Activated naive CD4-positive, alpha-beta T cell treated with anti-CD3 and anti-CD28 coated beads, Interleukin-2, amount 50 U/mL, for 72 hours (primary cell): ENCODE data around the gene FAM114A1. TPM values are rescaled to one million over a fixed set of nuclear protein-coding genes. Genes with fewer than 3 reads are reported as not detected.

Source experiments
- ATAC-seq, 2 donors: fragments of 150-1000 bp; cut with Tn5 transposase; 2 replicates each; pipeline ENCODE4 v1.10.0; 2021; ENCODE audit warnings: mild to moderate bottlenecking in 2 of 2, moderate library complexity in 2 of 2
- DNase-seq, 2 donors: peaks; one replicate each; pipeline ENCODE4 v3.0.0; 2021 to 2022; ENCODE audit warnings: low spot score in 2 of 2
- H3K27ac Mint-ChIP-seq, 2 donors: one replicate each; pipeline ENCODE4 v1.8.0; 2022; ENCODE audit warnings: mild to moderate bottlenecking in 2 of 2, mixed read lengths in 2 of 2
- H3K36me3 Mint-ChIP-seq, 2 donors: one replicate each; pipeline ENCODE4 v1.8.0; 2022; ENCODE audit warnings: mixed read lengths in 2 of 2
- H3K9me3 Mint-ChIP-seq, 2 donors: one replicate each; pipeline ENCODE4 v1.8.0; 2022; ENCODE audit warnings: mixed read lengths in 2 of 2
- total RNA-seq, 2 donors: library from RNA; stranded (reverse); gene quantifications; one replicate each; pipeline ENCODE4 v1.2.3, GENCODE V29; 2022

Gene FAM114A1
- total RNA-seq: 1 to 10 TPM in 1 of 2 donors, under 1 TPM in 1; 0.41 to 1.4 TPM

DNA sequence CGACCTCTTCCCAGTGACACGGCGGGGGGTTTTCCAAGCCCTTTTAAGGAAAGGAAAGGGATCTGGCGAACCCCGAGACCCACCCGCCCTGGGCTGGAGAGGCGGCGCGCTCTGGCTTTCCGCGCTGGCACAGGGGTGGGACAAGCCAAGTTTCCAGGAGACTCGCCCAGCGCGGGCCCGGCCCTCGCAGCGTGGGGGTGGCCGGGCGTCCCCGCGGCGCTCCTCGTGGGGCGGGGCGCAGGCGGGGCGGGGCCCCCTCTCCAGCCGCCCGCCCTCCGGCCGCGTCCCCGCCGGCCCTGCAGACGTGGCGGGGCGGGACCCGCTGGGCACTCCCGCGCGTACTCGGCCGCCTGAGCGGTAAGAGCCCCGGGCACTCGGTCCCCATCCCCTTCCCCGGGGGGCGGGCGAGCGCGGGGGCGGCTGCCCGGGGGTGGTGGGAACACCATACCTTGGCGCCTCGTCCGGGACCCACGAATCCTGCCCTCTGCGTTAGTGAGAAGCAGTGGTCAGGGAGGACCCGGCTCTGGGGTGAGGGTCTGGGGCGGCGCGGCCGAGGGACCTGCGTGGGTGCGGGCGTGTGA is at the start of gene FAM114A1:
Gene FAM114A1, plus strand, starts transcription at position 329 of the 581 bp plus-strand sequence. CDS start 10,273 bp downstream, outside the sequence.
- DNase-seq (peak in 1 of 2 donors; percentile 40), ATAC-seq (peak; percentile 87 to 90)
- H3K36me3 Mint-ChIP-seq: no peaks in the 10 kb centered on the region
- no peak within 1 kb of the TSS for H3K27ac Mint-ChIP-seq
- no peaks in the 10 kb centered on the region for H3K9me3 Mint-ChIP-seq

GRCh38 chr4:38818441-38818976 is 49.1 kb upstream of the FAM114A1 start:
- DNase-seq: no peak
- Mint-ChIP-seq H3K9me3 (peaks cover 8 to 30% of the 10 kb centered on the region in 2 donors), H3K36me3 (peaks cover 17 to 18% of the 10 kb centered on the region in 2 donors), H3K27ac (no peak overlapping the region)
- ATAC-seq: no peak

DNA sequence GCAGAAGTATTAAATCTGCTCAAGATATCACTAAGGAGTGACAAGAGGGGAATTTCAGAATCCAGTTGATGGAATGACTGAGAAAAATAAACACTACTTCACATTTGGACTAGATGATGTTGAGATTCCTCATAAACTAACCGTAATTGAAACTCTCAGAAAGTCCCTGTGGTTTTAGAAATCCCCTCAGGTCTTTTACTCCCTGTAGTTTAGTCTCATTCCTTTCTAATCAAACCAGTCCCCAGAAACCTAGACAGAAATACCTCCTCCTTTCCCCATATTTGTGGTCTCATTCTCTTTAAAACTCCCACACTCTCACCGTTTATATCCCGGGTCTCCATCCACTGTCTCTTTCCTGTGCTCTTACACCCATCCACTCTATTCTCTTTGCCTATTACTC is 48.0 kb upstream of the FAM114A1 start:
- Mint-ChIP-seq H3K27ac (peak overlapping the region in 1 of 2 donors; percentile 30), H3K9me3 (peaks cover 10 to 29% of the 10 kb centered on the region in 2 donors), H3K36me3 (peaks cover 16 to 26% of the 10 kb centered on the region in 2 donors)
- ATAC-seq: peak; percentile 66 to 80
- DNase-seq: no peak

- ATAC-seq: no peak
- peaks cover 10 to 25% of the 10 kb centered on the region in 2 donors for H3K9me3 Mint-ChIP-seq
- DNase-seq: no peak
- H3K27ac Mint-ChIP-seq: peak overlapping the region in 1 of 2 donors; percentile 30
- H3K36me3 Mint-ChIP-seq: peaks cover 13 to 22% of the 10 kb centered on the region in 2 donors
Observed at GRCh38 chr4:38820329-38821061, 47.1 kb upstream of the FAM114A1 start.

- ATAC-seq (no peak), DNase-seq (no peak)
- Mint-ChIP-seq H3K9me3 (peaks cover 16 to 29% of the 10 kb centered on the region in 2 donors), H3K36me3 (peaks cover 13 to 28% of the 10 kb centered on the region in 2 donors), H3K27ac (no peak overlapping the region)
Observed at GRCh38 chr4:38821739-38822138, 45.9 kb upstream of the FAM114A1 start.

- H3K27ac Mint-ChIP-seq: no peak overlapping the region
- H3K9me3 Mint-ChIP-seq: peaks cover 16 to 29% of the 10 kb centered on the region in 2 donors
- ATAC-seq (no peak), DNase-seq (no peak)
- H3K36me3 Mint-ChIP-seq: peaks cover 13 to 28% of the 10 kb centered on the region in 2 donors
Observed at GRCh38 chr4:38822748-38823303, 44.8 kb upstream of the FAM114A1 start.

DNA sequence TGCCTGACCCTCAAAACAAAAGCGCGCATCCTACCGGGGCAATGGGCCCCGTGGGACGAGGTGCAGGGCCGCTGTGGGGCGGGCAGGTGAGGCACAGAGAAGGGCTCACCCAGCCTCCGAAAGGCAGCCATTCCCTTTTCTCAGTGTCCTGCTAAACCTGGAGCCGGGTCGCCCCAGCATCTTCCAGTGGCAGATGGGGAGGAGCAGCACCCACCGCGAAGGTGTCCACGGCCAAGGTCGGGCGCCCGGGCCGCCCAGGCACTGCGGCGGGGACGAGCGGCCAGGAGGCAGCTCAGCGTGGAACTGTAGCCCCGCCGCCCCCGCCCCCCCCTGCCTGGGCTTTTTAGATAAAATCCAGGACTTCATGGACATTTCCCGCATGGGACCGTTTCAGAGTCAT is 43.8 kb upstream of the FAM114A1 start:
- ATAC-seq: no peak
- DNase-seq: no peak
- H3K27ac Mint-ChIP-seq: no peak overlapping the region
- H3K9me3 Mint-ChIP-seq: peaks cover 16 to 29% of the 10 kb centered on the region in 2 donors
- H3K36me3 Mint-ChIP-seq: peaks cover 13 to 28% of the 10 kb centered on the region in 2 donors

- no peak for ATAC-seq
- peaks cover 6 to 18% of the 10 kb centered on the region in 2 donors for H3K9me3 Mint-ChIP-seq
- H3K27ac Mint-ChIP-seq: no peak overlapping the region
- H3K36me3 Mint-ChIP-seq: peaks cover under 1 to 16% of the 10 kb centered on the region in 2 donors
- no peak for DNase-seq
Observed at GRCh38 chr4:38829237-38829636, 38.4 kb upstream of the FAM114A1 start.

GRCh38 chr4:38831653-38832052 is 36.0 kb upstream of the FAM114A1 start:
- Mint-ChIP-seq H3K27ac (no peak overlapping the region), H3K36me3 (peaks cover 12 to 13% of the 10 kb centered on the region in 2 donors), H3K9me3 (peaks cover 8 to 15% of the 10 kb centered on the region in 2 donors)
- ATAC-seq (no peak), DNase-seq (no peak)

GRCh38 chr4:38832206-38832605 is 35.4 kb upstream of the FAM114A1 start:
- H3K27ac Mint-ChIP-seq: no peak overlapping the region
- H3K9me3 Mint-ChIP-seq: peaks cover 8 to 15% of the 10 kb centered on the region in 2 donors
- ATAC-seq: no peak
- peaks cover 13 to 18% of the 10 kb centered on the region in 2 donors for H3K36me3 Mint-ChIP-seq
- DNase-seq: no peak

- Mint-ChIP-seq H3K9me3 (peaks cover 8 to 15% of the 10 kb centered on the region in 2 donors), H3K27ac (no peak overlapping the region), H3K36me3 (peaks cover 13 to 20% of the 10 kb centered on the region in 2 donors)
- ATAC-seq (no peak), DNase-seq (no peak)
Observed at GRCh38 chr4:38832624-38833528, 34.7 kb upstream of the FAM114A1 start.

- no peak for DNase-seq
- Mint-ChIP-seq H3K36me3 (peaks cover 13 to 20% of the 10 kb centered on the region in 2 donors), H3K9me3 (peaks cover 8 to 15% of the 10 kb centered on the region in 2 donors), H3K27ac (no peak overlapping the region)
- ATAC-seq: no peak
Observed at GRCh38 chr4:38834570-38834969, 33.0 kb upstream of the FAM114A1 start.

GRCh38 chr4:38837334-38837733 is 30.3 kb upstream of the FAM114A1 start:
- no peak overlapping the region for H3K27ac Mint-ChIP-seq
- peak in 1 of 2 donors; percentile 55 for ATAC-seq

DNA sequence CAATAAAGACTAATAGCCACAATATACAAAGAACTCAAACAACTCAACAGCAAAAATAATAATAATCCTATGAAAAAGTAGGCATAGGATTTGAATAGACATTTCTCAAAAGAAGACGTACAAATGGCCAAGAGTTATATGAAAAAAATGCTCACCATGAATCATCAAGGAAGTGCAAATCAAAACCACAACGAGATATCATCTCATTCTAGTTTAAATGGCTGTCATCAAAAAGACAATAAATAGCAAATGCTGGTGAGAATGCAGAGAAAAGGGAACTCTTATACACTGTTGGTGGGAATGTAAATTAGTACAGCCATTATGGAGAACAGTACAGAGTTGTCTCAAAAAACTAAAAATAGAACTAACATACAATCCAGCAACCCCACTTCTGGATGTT is 29.8 kb upstream of the FAM114A1 start:
- Mint-ChIP-seq H3K36me3 (peaks cover 13 to 20% of the 10 kb centered on the region in 2 donors), H3K27ac (no peak overlapping the region), H3K9me3 (peaks cover 8 to 15% of the 10 kb centered on the region in 2 donors)
- peak; percentile 33 to 52 for ATAC-seq
- no peak for DNase-seq

More at GRCh38 chr4:38837334-38837733, 30.3 kb upstream of the FAM114A1 start:
- DNase-seq: no peak
- H3K9me3 Mint-ChIP-seq: peaks cover 8 to 15% of the 10 kb centered on the region in 2 donors
- peaks cover 13 to 20% of the 10 kb centered on the region in 2 donors for H3K36me3 Mint-ChIP-seq

GRCh38 chr4:38842994-38843393 is 24.6 kb upstream of the FAM114A1 start:
- peaks cover 0 to under 1% of the 10 kb centered on the region in 2 donors for H3K36me3 Mint-ChIP-seq
- no peak for DNase-seq
- no peak for ATAC-seq
- peaks cover 6 to 7% of the 10 kb centered on the region in 2 donors for H3K9me3 Mint-ChIP-seq
- H3K27ac Mint-ChIP-seq: peak overlapping the region in 1 of 2 donors; percentile 70

DNA sequence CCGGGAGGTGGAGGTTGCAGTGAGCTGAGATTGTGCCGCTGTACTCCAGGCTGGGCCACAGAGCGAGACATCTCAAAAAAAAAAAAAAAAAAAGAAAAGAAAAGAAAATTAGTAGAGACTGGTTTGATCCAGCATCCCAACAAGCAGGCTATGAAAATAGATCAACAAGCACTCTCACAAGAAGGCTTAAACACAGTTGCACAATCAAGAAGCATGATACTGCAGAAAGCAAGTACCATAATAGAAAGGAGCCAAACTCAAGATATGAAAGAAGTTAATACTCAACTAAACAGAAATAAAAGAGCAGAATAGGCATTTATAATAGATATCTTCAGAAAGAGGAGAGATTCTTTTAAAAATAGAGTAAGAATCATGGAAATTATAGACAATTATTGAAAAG is 21.6 kb upstream of the FAM114A1 start:
- no peak for ATAC-seq
- Mint-ChIP-seq H3K27ac (no peak overlapping the region), H3K36me3 (peaks cover 22 to 23% of the 10 kb centered on the region in 2 donors), H3K9me3 (peaks cover 21 to 23% of the 10 kb centered on the region in 2 donors)
- DNase-seq: no peak
